HepG2 (cell line): ENCODE data around the gene RNF5. TPM values are rescaled to one million over a fixed set of nuclear protein-coding genes. Genes with fewer than 3 reads are reported as not detected.

ENCODE experiments used
- FOXC1 ChIP-seq: sonication (generic); formaldehyde crosslinking; IDR thresholded peaks from 2 replicates; pipeline ENCODE4 v1.8.0; 2022; ENCODE audit warnings: mild to moderate bottlenecking, missing genetic modification reagents, borderline replicate concordance
- NCOR1 ChIP-seq: fragments of 200-600 bp; sonication (generic); IDR thresholded peaks from 2 replicates; pipeline ENCODE4 v1.7.0; 2017; ENCODE audit warnings: antibody characterized with exemption, low read length, borderline replicate concordance
- PHF21A ChIP-seq: sonication (generic); formaldehyde crosslinking; IDR thresholded peaks from 2 replicates; pipeline ENCODE4 v1.5.0; 2020; ENCODE audit warnings: mild to moderate bottlenecking, missing genetic modification reagents
- TBX3 ChIP-seq: fragments of 450-650 bp; IDR thresholded peaks from 2 replicates; pipeline ENCODE4 v1.6.1; 2017; ENCODE audit warnings: antibody characterized with exemption, mild to moderate bottlenecking, inconsistent platforms, borderline replicate concordance
- TFAP4 ChIP-seq: sonication (generic); IDR thresholded peaks from 2 replicates; pipeline ENCODE4 v1.6.1; 2016; ENCODE audit warnings: low read depth, borderline replicate concordance
- TGIF2 ChIP-seq: IDR thresholded peaks from 2 replicates; pipeline ENCODE4 v1.6.1; 2016; ENCODE audit warnings: control low read depth, missing compliant biosample characterization
- YY1 ChIP-seq: IDR thresholded peaks from 2 replicates; pipeline ENCODE4 v1.6.1; 2011; ENCODE audit warnings: low read length, low read depth, moderate library complexity, mild to moderate bottlenecking; ENCODE audit not compliant: insufficient read depth, insufficient replicate concordance
- ZBED4 ChIP-seq: sonication (generic); formaldehyde crosslinking; IDR thresholded peaks from 2 replicates; pipeline ENCODE4 v1.4.0; 2020; ENCODE audit warnings: missing genetic modification reagents, borderline replicate concordance
- ZFP90 ChIP-seq: sonication (generic); formaldehyde crosslinking; IDR thresholded peaks from 2 replicates; pipeline ENCODE4 v1.8.0; 2022; ENCODE audit warnings: missing genetic modification reagents, mild to moderate bottlenecking, inconsistent platforms, borderline replicate concordance
- ZNF605 ChIP-seq: sonication (generic); formaldehyde crosslinking; IDR thresholded peaks from 2 replicates; pipeline ENCODE4 v1.8.0; 2022; ENCODE audit warnings: mild to moderate bottlenecking, missing genetic modification reagents
- ZNF720 ChIP-seq: sonication (generic); formaldehyde crosslinking; IDR thresholded peaks from 2 replicates; pipeline ENCODE4 v1.4.0; 2020; ENCODE audit warnings: missing genetic modification reagents
- polyA plus RNA-seq, 8 experiments: library from polyadenylated mRNA; depleted of rRNA in 3 of 8; stranded (reverse) in 7 of 8; unstranded in 1 of 8; fragments of >200 nt; fragmentation: Illumina TruSeq in 4 of 8; extraction: Trizol in 4 of 8; gene quantifications; 2 replicates each; pipeline versions ENCODE4 v1.2.1 to v1.2.3, GENCODE V29; 2011 to 2016; ENCODE audit warnings: low read depth in 4 of 8, missing spikeins in 1 of 8, mixed read lengths in 1 of 8; ENCODE audit not compliant: insufficient read depth in 1 of 8
- total RNA-seq, 5 experiments: library from RNA; depleted of rRNA; stranded (reverse); fragments of >200 nt; fragmentation: Illumina TruSeq; extraction: Trizol; gene quantifications; 2 replicates each; pipeline ENCODE4 v1.2.3, GENCODE V29; 2016; ENCODE audit warnings: low read depth in 1 of 5
- TF ChIP-seq, protein P1 (sequence below): sonication (generic); formaldehyde crosslinking; IDR thresholded peaks from 2 replicates; pipeline ENCODE4 v1.4.0; 2020; ENCODE audit warnings: missing genetic modification reagents, mild to moderate bottlenecking, borderline replicate concordance
- TF ChIP-seq, protein P2 (sequence below): sonication (generic); formaldehyde crosslinking; IDR thresholded peaks from 2 replicates; pipeline ENCODE4 v1.4.0; 2020; ENCODE audit warnings: missing genetic modification reagents, mild to moderate bottlenecking, borderline replicate concordance
- TF ChIP-seq, protein P3 (sequence below): sonication (generic); formaldehyde crosslinking; IDR thresholded peaks from 2 replicates; pipeline ENCODE4 v1.5.0; 2020; ENCODE audit warnings: missing genetic modification reagents

The RNF5 gene
- total and polyA plus RNA-seq, 2 of the 13 experiments (the other 11 are each of a cell fraction or from before 2014, with no cell fraction given), result 98.0 to 131 TPM

GRCh38 chr6:32177788-32178546, at the start of gene RNF5 (continued):
- TF ChIP-seq TFAP4, result no peak; the same call in 1 of the 2 replicates
- 0 out of 2 replicates have a peak, but pooled peaks have one; percentile 27 for TF ChIP-seq FOXC1 (CRISPR knock-in tag)
- peak; percentile 91; the same call in 1 of the 2 replicates for TF ChIP-seq NCOR1
- TF ChIP-seq ZBED4 (CRISPR knock-in tag), result 0 out of 2 replicates have a peak, but pooled peaks have one; percentile 13
- peak; percentile 17; the same call in 1 of the 2 replicates for TF ChIP-seq ZFP90 (CRISPR knock-in tag)
- peak; percentile 41; the same call in 1 of the 2 replicates for TF ChIP-seq TBX3
- TF ChIP-seq, protein P1, sequence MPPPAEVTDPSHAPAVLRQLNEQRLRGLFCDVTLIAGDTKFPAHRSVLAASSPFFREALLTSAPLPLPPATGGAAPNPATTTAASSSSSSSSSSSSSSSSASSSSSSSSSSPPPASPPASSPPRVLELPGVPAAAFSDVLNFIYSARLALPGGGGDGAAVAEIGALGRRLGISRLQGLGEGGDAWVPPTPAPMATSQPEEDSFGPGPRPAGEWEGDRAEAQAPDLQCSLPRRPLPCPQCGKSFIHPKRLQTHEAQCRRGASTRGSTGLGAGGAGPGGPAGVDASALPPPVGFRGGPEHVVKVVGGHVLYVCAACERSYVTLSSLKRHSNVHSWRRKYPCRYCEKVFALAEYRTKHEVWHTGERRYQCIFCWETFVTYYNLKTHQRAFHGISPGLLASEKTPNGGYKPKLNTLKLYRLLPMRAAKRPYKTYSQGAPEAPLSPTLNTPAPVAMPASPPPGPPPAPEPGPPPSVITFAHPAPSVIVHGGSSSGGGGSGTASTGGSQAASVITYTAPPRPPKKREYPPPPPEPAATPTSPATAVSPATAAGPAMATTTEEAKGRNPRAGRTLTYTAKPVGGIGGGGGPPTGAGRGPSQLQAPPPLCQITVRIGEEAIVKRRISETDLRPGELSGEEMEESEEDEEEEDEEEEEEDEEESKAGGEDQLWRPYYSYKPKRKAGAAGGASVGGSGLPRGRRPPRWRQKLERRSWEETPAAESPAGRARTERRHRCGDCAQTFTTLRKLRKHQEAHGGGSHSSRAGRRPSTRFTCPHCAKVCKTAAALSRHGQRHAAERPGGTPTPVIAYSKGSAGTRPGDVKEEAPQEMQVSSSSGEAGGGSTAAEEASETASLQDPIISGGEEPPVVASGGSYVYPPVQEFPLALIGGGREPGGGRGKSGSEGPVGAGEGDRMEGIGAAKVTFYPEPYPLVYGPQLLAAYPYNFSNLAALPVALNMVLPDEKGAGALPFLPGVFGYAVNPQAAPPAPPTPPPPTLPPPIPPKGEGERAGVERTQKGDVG (CRISPR knock-in tag), result peak; percentile 10; the same call in 1 of the 2 replicates
- TF ChIP-seq ZNF720 (CRISPR knock-in tag), result no peak
- peak; percentile 41; the same call in 1 of the 2 replicates for TF ChIP-seq ZNF605 (CRISPR knock-in tag)
- peak; percentile 32; the same call in 1 of the 2 replicates for TF ChIP-seq TGIF2 (CRISPR knock-in tag)
- TF ChIP-seq, protein P2, sequence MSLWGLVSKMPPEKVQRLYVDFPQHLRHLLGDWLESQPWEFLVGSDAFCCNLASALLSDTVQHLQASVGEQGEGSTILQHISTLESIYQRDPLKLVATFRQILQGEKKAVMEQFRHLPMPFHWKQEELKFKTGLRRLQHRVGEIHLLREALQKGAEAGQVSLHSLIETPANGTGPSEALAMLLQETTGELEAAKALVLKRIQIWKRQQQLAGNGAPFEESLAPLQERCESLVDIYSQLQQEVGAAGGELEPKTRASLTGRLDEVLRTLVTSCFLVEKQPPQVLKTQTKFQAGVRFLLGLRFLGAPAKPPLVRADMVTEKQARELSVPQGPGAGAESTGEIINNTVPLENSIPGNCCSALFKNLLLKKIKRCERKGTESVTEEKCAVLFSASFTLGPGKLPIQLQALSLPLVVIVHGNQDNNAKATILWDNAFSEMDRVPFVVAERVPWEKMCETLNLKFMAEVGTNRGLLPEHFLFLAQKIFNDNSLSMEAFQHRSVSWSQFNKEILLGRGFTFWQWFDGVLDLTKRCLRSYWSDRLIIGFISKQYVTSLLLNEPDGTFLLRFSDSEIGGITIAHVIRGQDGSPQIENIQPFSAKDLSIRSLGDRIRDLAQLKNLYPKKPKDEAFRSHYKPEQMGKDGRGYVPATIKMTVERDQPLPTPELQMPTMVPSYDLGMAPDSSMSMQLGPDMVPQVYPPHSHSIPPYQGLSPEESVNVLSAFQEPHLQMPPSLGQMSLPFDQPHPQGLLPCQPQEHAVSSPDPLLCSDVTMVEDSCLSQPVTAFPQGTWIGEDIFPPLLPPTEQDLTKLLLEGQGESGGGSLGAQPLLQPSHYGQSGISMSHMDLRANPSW, result no peak
- peak; percentile 87 for TF ChIP-seq PHF21A (CRISPR knock-in tag)
- TF ChIP-seq, protein P3, sequence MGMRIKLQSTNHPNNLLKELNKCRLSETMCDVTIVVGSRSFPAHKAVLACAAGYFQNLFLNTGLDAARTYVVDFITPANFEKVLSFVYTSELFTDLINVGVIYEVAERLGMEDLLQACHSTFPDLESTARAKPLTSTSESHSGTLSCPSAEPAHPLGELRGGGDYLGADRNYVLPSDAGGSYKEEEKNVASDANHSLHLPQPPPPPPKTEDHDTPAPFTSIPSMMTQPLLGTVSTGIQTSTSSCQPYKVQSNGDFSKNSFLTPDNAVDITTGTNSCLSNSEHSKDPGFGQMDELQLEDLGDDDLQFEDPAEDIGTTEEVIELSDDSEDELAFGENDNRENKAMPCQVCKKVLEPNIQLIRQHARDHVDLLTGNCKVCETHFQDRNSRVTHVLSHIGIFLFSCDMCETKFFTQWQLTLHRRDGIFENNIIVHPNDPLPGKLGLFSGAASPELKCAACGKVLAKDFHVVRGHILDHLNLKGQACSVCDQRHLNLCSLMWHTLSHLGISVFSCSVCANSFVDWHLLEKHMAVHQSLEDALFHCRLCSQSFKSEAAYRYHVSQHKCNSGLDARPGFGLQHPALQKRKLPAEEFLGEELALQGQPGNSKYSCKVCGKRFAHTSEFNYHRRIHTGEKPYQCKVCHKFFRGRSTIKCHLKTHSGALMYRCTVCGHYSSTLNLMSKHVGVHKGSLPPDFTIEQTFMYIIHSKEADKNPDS, result no peak
- peak; percentile 76 for TF ChIP-seq YY1
